Right cardiac atrium (tissue), 5 donors: Measurements from ENCODE around the gene C1RL. TPM values are rescaled to one million over a fixed set of nuclear protein-coding genes. Genes with fewer than 3 reads are reported as not detected.
A peak's percentile ranks its signal among the peaks of the same experiment; 100 is the strongest.
"Not testable (repeated sequence)": the region's sequence is repeated elsewhere in the genome, so short reads cannot be mapped to it uniquely, and the experiment has no call there.

Experiments
- ATAC-seq, 2 donors: fragments of 200-7000 bp; cut with Tn5 transposase; one replicate each; pipeline versions ENCODE4 v1.8.0 to v1.9.1; 2020; ENCODE audit warnings: moderate library complexity in 2 of 2, mild to moderate bottlenecking in 1 of 2
- DNase-seq, 3 donors: peaks; one replicate each; pipeline ENCODE4 v3.0.0-alpha.2; 2020
- H3K27ac ChIP-seq: one replicate; pipeline ENCODE4 v1.5.1; 2013; ENCODE audit warnings: mild to moderate bottlenecking, low read length, control low read depth, moderate library complexity
- H3K27me3 ChIP-seq: one replicate; pipeline ENCODE4 v1.6.1; 2013; ENCODE audit not compliant: control insufficient read depth, insufficient read depth
- H3K4me1 ChIP-seq: one replicate; pipeline ENCODE4 v1.6.1; 2013; ENCODE audit warnings: low read length; ENCODE audit not compliant: control insufficient read depth, insufficient read depth
- H3K4me3 ChIP-seq: one replicate; pipeline ENCODE4 v1.5.1; 2013; ENCODE audit warnings: low read length, control low read depth
- H3K9me3 ChIP-seq: one replicate; pipeline ENCODE4 v1.6.1; 2013; ENCODE audit warnings: low read length; ENCODE audit not compliant: control insufficient read depth
- WGBS: extraction: QIAGEN DNeasy Blood & Tissue Kit; methylation state at CpG from one replicate; pipeline ENCODE4 v1.1.7; 2013; 5-methylcytosine and 5-hydroxymethylcytosine counted together
- intact Hi-C, 4 donors: fragments of 100-400 bp; cut with DNase I; formaldehyde crosslinking; loops; one replicate each; pipeline versions ENCODE4 v1.11.0 to v1.14.0; 2022 to 2023
- polyA plus RNA-seq: library from polyadenylated mRNA; stranded (reverse); fragments of 200-250 nt; gene quantifications from one replicate; pipeline ENCODE4 v1.2.3, GENCODE V29; 2013
- total RNA-seq, 4 donors: library from RNA; stranded (reverse); fragmentation: NEBNext Ultra II Directional; extraction: Animal tissue kit (Norgen Biotek cat#: 25700); gene quantifications; one replicate each; pipeline ENCODE4 v1.2.1, GENCODE V29; 2021
- donor health status: healthy with polysubstance abuse.
- donor health status: DM: no; HTN: yes; CAD: no.
- donor health status: DM: no; HTN: no; CAD: no.
- donor health status: DM: no; HTN: yes; CAD: no; lungs with severe emphysema.
- donor health status: DM: yes; HTN: yes; CAD: no.

Gene C1RL
- total and polyA plus RNA-seq, 5 donors, result 16.7 to 29.6 (median 19.0) TPM

GRCh38 chr12:7061596-7061995, 47.4 kb downstream of the C1RL start:
- H3K4me1 ChIP-seq, result no peaks in the 10 kb centered on the region
- WGBS, result 95% methylated on average over 7 of the region's 7 CpGs
- no peak overlapping the region for H3K27ac ChIP-seq
- peak overlapping the region; percentile 44 for H3K4me3 ChIP-seq
- no peaks in the 10 kb centered on the region for H3K9me3 ChIP-seq
- H3K27me3 ChIP-seq, result no peaks in the 10 kb centered on the region
- no peak for ATAC-seq
- intact Hi-C loops, result loop anchor here in 2 of 4 donors (5.0 kb wide), 2 partner anchors 46 to 51 kb away; partner anchors contain the start of gene C1RL (in 1 of the 2)
- DNase-seq, result no peak

GRCh38 chr12:7061138-7061537, 47.9 kb downstream of the C1RL start:
- no peak for DNase-seq
- intact Hi-C loops, result loop anchor here in 2 of 4 donors (5.0 kb wide), 2 partner anchors 46 to 51 kb away; partner anchors contain the start of gene C1RL (in 1 of the 2)
- WGBS, result 64% methylated on average over 13 of the region's 13 CpGs

GRCh38 chr12:7060353-7060954, 48.6 kb downstream of the C1RL start, which contains the start of gene C1S:
Gene C1S (plus strand): TSS chr12:7060718. CDS start chr12:7061913, 1,195 bp downstream.
- WGBS, result 17% methylated on average over 10 of the region's 10 CpGs
- Histone ChIP-seq H3K4me3 (peak within 1 kb of the TSS; percentile 44), H3K27me3 (no peaks in the 10 kb centered on the region), H3K9me3 (no peaks in the 10 kb centered on the region), H3K27ac (peak within 1 kb of the TSS; percentile 92), H3K4me1 (no peaks in the 10 kb centered on the region)
- DNase-seq (peak; percentile 77 to 86 (median 84)), ATAC-seq (peak; percentile 98)
- intact Hi-C loops, result loop anchor here in 2 of 4 donors (5.0 kb wide), 2 partner anchors 47 to 52 kb away; partner anchors contain the start of gene C1RL (in 1 of the 2)

More at GRCh38 chr12:7061138-7061537, 47.9 kb downstream of the C1RL start:
- ATAC-seq, result peak; percentile 10 to 11
- Histone ChIP-seq H3K4me3 (peak overlapping the region; percentile 44), H3K9me3 (no peaks in the 10 kb centered on the region), H3K4me1 (no peaks in the 10 kb centered on the region), H3K27ac (peak overlapping the region; percentile 15), H3K27me3 (no peaks in the 10 kb centered on the region)

DNA sequence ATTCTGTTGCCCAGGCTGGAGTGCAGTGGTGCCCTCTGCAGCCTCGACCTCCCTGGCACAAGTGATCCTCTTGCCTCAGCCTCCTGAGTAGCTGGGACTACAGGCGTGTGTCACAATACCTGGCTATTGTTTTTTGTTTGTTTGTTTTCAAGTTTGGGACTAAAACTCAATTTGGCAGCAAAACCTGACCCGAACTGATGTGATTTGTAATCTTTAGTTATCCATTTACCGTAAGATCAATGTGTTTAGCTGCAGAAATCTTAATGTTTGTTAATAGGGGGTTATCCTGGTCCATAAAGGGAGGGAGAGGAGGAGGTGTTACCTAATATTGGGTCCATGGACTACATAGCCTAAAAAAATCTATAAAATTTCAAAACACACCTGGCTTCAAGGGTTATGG, 49.2 kb downstream of the C1RL start:
- WGBS, result 93% methylated on average over 4 of the region's 4 CpGs
- Histone ChIP-seq H3K4me1 (no peaks in the 10 kb centered on the region), H3K4me3 (no peak overlapping the region), H3K9me3 (no peaks in the 10 kb centered on the region), H3K27ac (no peak overlapping the region), H3K27me3 (no peaks in the 10 kb centered on the region)
- DNase-seq, result no peak
- ATAC-seq, result peak in 1 of 2 donors; percentile 5
- intact Hi-C loops, result loop anchor here in 2 of 4 donors (5.0 kb wide), 2 partner anchors 48 to 53 kb away; partner anchors contain the start of gene C1RL (in 1 of the 2)

DNA sequence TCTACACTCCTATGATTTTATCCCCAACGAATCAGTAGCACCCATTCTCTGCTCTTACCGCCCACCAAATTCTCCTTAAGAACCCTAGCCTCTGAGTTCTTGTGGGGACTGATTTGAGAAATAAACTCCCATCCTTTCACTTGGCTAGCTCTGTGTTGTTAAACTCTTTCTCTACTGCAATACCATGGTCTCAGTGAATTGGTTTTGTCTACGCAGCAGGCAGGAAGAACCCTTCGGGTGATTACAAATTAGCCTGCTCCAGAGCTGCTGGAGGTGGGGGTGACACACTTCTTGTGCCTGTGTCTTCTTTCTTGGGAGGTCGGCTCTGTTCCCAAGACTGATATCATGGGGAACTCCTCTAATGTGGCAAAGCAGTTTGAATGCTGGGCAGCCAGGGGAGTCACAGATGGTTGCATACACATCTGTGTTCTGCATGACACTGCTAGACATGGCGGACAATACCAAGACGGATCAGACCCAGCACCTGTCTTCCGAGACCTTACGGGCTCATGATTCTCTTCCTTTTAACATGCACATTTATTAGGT, 50.1 kb downstream of the C1RL start:
- intact Hi-C loops, result no loop called here
- DNase-seq (no peak), ATAC-seq (no peak)
- Histone ChIP-seq H3K27ac (no peak overlapping the region), H3K27me3 (no peaks in the 10 kb centered on the region), H3K4me3 (no peak overlapping the region), H3K4me1 (no peaks in the 10 kb centered on the region), H3K9me3 (no peaks in the 10 kb centered on the region)
- 92% methylated on average over 9 of the region's 9 CpGs for WGBS

GRCh38 chr12:7058163-7058845, 50.7 kb downstream of the C1RL start:
- DNase-seq (no peak), ATAC-seq (no peak)
- whole genome bisulfite sequencing, result 74% methylated on average over 3 of the region's 3 CpGs
- Histone ChIP-seq H3K4me3 (no peak overlapping the region), H3K27ac (no peak overlapping the region), H3K9me3 (no peaks in the 10 kb centered on the region), H3K27me3 (no peaks in the 10 kb centered on the region), H3K4me1 (no peaks in the 10 kb centered on the region)
- intact Hi-C loops, result no loop called here

GRCh38 chr12:7055736-7056135, 53.3 kb downstream of the C1RL start:
- H3K9me3 ChIP-seq, intact Hi-C loops, H3K27me3 ChIP-seq, H3K27ac ChIP-seq, DNase-seq, H3K4me1 ChIP-seq, H3K4me3 ChIP-seq, ATAC-seq: not testable (repeated sequence)
- WGBS, result 92% methylated on average over 2 of the region's 2 CpGs

- ATAC-seq, result no peak
- Histone ChIP-seq H3K27me3 (no peaks in the 10 kb centered on the region), H3K4me3 (no peak overlapping the region), H3K27ac (no peak overlapping the region), H3K9me3 (no peaks in the 10 kb centered on the region), H3K4me1 (no peaks in the 10 kb centered on the region)
- WGBS, result 94% methylated on average over 4 of the region's 4 CpGs
- DNase-seq, result no peak
- intact Hi-C loops, result no loop called here
Measured at GRCh38 chr12:7054925-7055324, 54.1 kb downstream of the C1RL start.

GRCh38 chr12:7049973-7050372, 59.0 kb downstream of the C1RL start:
- intact Hi-C loops, H3K4me3 ChIP-seq, H3K27me3 ChIP-seq, DNase-seq, H3K9me3 ChIP-seq, ATAC-seq, H3K27ac ChIP-seq, H3K4me1 ChIP-seq: not testable (repeated sequence)
- 89% methylated on average over 3 of the region's 3 CpGs for WGBS

DNA sequence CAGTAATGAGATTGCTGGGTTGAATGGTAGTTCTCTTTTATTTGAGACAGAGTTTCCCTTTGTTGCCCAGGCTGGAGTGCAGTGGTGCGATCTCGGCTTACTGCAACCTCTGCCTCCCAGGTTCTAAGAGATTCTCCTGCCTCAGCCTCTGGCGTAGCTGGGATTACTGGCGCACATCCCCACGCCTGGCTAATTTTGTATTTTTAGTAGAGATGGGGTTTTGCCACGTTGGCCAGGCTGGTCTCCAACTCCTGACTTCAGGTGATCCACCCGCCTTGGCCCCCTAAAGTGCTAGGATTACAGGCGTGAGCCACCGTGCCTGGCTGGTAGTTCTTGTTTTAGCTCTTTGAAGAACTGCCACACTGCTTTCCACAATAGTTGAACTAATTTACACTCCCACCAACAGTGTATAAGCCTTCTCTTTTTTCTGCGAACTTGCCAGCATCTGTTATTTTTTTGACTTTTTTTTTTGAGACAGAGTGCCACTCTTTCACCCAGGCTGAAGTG, 59.5 kb downstream of the C1RL start:
- H3K27ac ChIP-seq, intact Hi-C loops, H3K27me3 ChIP-seq, DNase-seq, H3K4me3 ChIP-seq, H3K9me3 ChIP-seq, ATAC-seq, H3K4me1 ChIP-seq: not testable (repeated sequence)
- WGBS, result 85% methylated on average over 10 of the region's 10 CpGs

DNA sequence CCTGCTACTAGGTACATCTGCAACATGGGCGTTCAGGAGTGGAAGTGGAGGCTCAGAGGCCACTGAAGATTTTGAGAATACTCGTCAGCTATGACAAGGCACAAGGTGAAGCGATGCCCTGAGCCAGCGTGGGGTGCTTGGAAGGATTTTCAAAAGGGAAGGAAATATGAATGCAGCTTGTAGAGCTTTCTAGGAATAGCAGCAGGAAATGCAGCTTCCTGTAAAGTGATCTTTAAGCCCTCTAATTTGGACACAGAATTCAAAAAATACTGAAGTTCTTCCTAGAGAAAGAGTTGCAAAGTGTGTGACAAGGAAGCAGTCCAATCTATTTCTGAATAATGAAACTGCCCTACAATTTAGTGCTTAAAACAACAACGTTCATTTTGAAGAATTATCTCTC, 61.7 kb downstream of the C1RL start:
- H3K9me3 ChIP-seq, result no peaks in the 10 kb centered on the region
- 53% methylated on average over 5 of the region's 5 CpGs for WGBS
- no peaks in the 10 kb centered on the region for H3K4me1 ChIP-seq
- intact Hi-C loops, result no loop called here
- H3K27ac ChIP-seq, result no peak overlapping the region
- DNase-seq, result no peak
- H3K27me3 ChIP-seq, result no peaks in the 10 kb centered on the region
- ATAC-seq, result peak in 1 of 2 donors; percentile 16
- H3K4me3 ChIP-seq, result no peak overlapping the region
